Brain microvascular endothelial cell (primary cell): ENCODE data around the gene ANXA6.

Experiments
- DNase-seq: peaks from one replicate; pipeline ENCODE4 v3.0.0-alpha.2; 2020
- H3K27ac ChIP-seq: fragments of 250-450 bp; sonication (Bioruptor Pico); 2 replicates; pipeline ENCODE4 v1.5.1; 2020; ENCODE audit warnings: mild to moderate bottlenecking, moderate library complexity
- H3K27me3 ChIP-seq: fragments of 250-450 bp; sonication (Bioruptor Pico); replicated peaks from 2 replicates; pipeline ENCODE4 v1.5.1; 2020; ENCODE audit warnings: mild to moderate bottlenecking
- H3K36me3 ChIP-seq: fragments of 250-450 bp; sonication (Bioruptor Pico); replicated peaks from 2 replicates; pipeline ENCODE4 v1.5.1; 2020; ENCODE audit warnings: mild to moderate bottlenecking
- H3K4me3 ChIP-seq: 2 replicates; pipeline ENCODE4 v1.5.1; 2011; ENCODE audit warnings: low read depth, mild to moderate bottlenecking, control low read depth, low read length, moderate library complexity
- CTCF ChIP-seq: IDR thresholded peaks from 2 replicates; pipeline ENCODE4 v1.5.1; 2011; ENCODE audit warnings: low read depth, mild to moderate bottlenecking, moderate library complexity, low read length, control low read depth, inconsistent platforms; ENCODE audit errors: missing control alignments
- in situ Hi-C: cut with HindIII; loops from 2 replicates; pipeline ENCODE4 v1.10.0; 2017; ENCODE audit warnings: low sequenced_read_pairs, low pct_ligation_motif_present

The ANXA6 gene

GRCh38 chr5:151063142-151063989 is 94.2 kb downstream of the ANXA6 start:
- Histone ChIP-seq H3K36me3 (peaks cover 43% of the 10 kb centered on the region), H3K4me3 (no peak overlapping the region), H3K27ac (peak overlapping the region; percentile 74), H3K27me3 (no peaks in the 10 kb centered on the region)
- no peak for TF ChIP-seq CTCF
- in situ Hi-C loops = no loop called here
- peak; percentile 93 for DNase-seq

GRCh38 chr5:151062405-151063141 is 95.0 kb downstream of the ANXA6 start:
- in situ Hi-C loops = no loop called here

GRCh38 chr5:151060742-151061141 is 96.8 kb downstream of the ANXA6 start:
- in situ Hi-C loops = no loop called here
- no peak for DNase-seq
- Histone ChIP-seq H3K27me3 (no peaks in the 10 kb centered on the region), H3K4me3 (no peak overlapping the region), H3K36me3 (peaks cover 52% of the 10 kb centered on the region), H3K27ac (no peak overlapping the region)
- no peak for TF ChIP-seq CTCF

More at GRCh38 chr5:151062405-151063141, 95.0 kb downstream of the ANXA6 start:
- Histone ChIP-seq H3K27ac (peak overlapping the region; percentile 74), H3K36me3 (peaks cover 41% of the 10 kb centered on the region), H3K4me3 (no peak overlapping the region), H3K27me3 (no peaks in the 10 kb centered on the region)
- DNase-seq = no peak
- no peak for TF ChIP-seq CTCF

- Histone ChIP-seq H3K4me3 (no peak overlapping the region), H3K36me3 (peaks cover 68% of the 10 kb centered on the region), H3K27ac (no peak overlapping the region), H3K27me3 (no peaks in the 10 kb centered on the region)
- no peak for TF ChIP-seq CTCF
- in situ Hi-C loops = no loop called here
- DNase-seq = no peak
These were observed 98.6 kb downstream of the ANXA6 start for GRCh38 chr5:151058891-151059489.

GRCh38 chr5:151058301-151058700 is 99.3 kb downstream of the ANXA6 start:
- in situ Hi-C loops = no loop called here
- peak; percentile 51 for TF ChIP-seq CTCF
- Histone ChIP-seq H3K4me3 (no peak overlapping the region), H3K27ac (no peak overlapping the region), H3K36me3 (peaks cover 71% of the 10 kb centered on the region), H3K27me3 (no peaks in the 10 kb centered on the region)
- no peak for DNase-seq
